Stimulated activated CD8-positive, alpha-beta memory T cell treated with anti-CD3 and anti-CD28 coated beads, Interleukin-15, amount 100 ng/mL, for 24 hours (primary cell): ENCODE measurements around the gene TWF2.

Source experiments
- DNase-seq: peaks from one replicate; pipeline ENCODE4 v3.0.0-alpha.2; 2020; ENCODE audit warnings: low read depth

The TWF2 gene

DNA sequence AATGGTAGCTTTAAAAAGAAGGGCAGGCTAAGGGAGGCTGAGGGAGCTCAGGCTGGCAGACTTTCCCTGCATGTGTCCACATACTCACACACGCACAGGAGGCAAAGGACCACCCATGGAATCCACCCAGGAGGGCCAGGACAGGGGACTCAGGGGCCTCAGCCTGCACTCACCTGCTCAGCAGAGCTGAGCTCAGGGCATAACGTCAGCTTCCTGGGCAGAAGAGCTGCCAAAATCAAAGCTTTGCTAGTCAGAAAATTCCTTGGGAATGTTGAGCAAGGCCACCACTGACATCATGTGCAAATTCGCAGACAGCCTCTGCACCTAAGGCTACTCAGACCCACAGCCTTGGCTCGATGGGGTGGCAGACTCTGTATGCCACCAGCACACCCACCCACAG lies 57.4 kb downstream of the TWF2 start:
- DNase-seq: no peak
